ENCODE measurements around the gene SOS2.

DNA sequence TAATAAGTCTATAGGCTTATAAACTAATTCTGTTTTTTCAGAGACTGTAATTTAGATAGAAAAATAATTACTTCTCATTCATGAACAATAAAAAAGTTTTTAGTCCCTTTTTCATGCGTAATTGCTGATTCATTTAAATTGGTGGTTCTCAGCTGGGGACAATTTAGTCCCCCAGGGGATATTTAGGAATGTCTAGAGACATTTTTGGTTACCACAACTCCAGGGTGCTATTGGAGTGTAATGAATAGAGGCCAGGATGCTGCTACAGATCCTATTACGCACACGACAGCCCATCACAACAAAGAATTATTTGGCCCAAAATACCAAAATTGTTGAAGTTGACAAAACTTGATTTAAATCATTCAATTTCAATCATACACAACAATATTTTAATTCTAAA is 92.2 kb downstream of the SOS2 start:
- TF ChIP-seq, protein P1, sequence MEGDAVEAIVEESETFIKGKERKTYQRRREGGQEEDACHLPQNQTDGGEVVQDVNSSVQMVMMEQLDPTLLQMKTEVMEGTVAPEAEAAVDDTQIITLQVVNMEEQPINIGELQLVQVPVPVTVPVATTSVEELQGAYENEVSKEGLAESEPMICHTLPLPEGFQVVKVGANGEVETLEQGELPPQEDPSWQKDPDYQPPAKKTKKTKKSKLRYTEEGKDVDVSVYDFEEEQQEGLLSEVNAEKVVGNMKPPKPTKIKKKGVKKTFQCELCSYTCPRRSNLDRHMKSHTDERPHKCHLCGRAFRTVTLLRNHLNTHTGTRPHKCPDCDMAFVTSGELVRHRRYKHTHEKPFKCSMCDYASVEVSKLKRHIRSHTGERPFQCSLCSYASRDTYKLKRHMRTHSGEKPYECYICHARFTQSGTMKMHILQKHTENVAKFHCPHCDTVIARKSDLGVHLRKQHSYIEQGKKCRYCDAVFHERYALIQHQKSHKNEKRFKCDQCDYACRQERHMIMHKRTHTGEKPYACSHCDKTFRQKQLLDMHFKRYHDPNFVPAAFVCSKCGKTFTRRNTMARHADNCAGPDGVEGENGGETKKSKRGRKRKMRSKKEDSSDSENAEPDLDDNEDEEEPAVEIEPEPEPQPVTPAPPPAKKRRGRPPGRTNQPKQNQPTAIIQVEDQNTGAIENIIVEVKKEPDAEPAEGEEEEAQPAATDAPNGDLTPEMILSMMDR (IDR thresholded peaks at IDR 0.05; ENCODE audit: insufficient read depth, low read length, poor library complexity, severe bottlenecking), result no peak
- no peak for TF ChIP-seq EZH2phosphoT487 (conservative IDR thresholded peaks at IDR 0.05; ENCODE audit: low read length)

Data from SU-DHL-6 (cell line).